Spleen (tissue), 7 donors: ENCODE data around the gene CTNNA1.

Experiments
- POLR2A ChIP-seq, 3 donors: fragments of 450-650 bp; IDR thresholded peaks; one replicate each; pipeline ENCODE4 v1.5.1; 2017; ENCODE audit warnings: antibody characterized with exemption in 3 of 3, mild to moderate bottlenecking in 1 of 3
- POLR2AphosphoS5 ChIP-seq, 3 donors: sonication (generic); formaldehyde crosslinking; IDR thresholded peaks; one replicate each; pipeline ENCODE4 v1.5.1; 2017; ENCODE audit warnings: antibody characterized with exemption in 3 of 3
- TF ChIP-seq, protein P1 (sequence below), 11 experiments: fragments of 200-600 bp in 7 of 11; fragments of 450-650 bp in 4 of 11; sonication (generic) in 4 of 11; IDR thresholded peaks in 8 of 11; conservative IDR thresholded peaks in 3 of 11; 1 replicate in 7 of 11; 2 replicates in 4 of 11; pipeline versions ENCODE4 v1.4.0 to v1.8.0; 2016 to 2021; ENCODE audit warnings: antibody characterized with exemption in 11 of 11, inconsistent platforms in 4 of 11, mild to moderate bottlenecking in 1 of 11
- donor health status: DM: no; HTN: no; CAD: no; lungs with moderate emphysema.
- donor health status: DM: no; HTN: no; CAD: no.
- donor health status: DM: no; HTN: no; CAD: no.

- TF ChIP-seq, protein P1, sequence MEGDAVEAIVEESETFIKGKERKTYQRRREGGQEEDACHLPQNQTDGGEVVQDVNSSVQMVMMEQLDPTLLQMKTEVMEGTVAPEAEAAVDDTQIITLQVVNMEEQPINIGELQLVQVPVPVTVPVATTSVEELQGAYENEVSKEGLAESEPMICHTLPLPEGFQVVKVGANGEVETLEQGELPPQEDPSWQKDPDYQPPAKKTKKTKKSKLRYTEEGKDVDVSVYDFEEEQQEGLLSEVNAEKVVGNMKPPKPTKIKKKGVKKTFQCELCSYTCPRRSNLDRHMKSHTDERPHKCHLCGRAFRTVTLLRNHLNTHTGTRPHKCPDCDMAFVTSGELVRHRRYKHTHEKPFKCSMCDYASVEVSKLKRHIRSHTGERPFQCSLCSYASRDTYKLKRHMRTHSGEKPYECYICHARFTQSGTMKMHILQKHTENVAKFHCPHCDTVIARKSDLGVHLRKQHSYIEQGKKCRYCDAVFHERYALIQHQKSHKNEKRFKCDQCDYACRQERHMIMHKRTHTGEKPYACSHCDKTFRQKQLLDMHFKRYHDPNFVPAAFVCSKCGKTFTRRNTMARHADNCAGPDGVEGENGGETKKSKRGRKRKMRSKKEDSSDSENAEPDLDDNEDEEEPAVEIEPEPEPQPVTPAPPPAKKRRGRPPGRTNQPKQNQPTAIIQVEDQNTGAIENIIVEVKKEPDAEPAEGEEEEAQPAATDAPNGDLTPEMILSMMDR (IDR thresholded peaks at IDR 0.05 in 8 of 11, conservative IDR thresholded peaks at IDR 0.05 in 3 of 11): no peak
- TF ChIP-seq POLR2A (IDR thresholded peaks at IDR 0.05) (no peak), POLR2AphosphoS5 (IDR thresholded peaks at IDR 0.05) (no peak)
Observed at GRCh38 chr5:138754699-138755057, 1.5 kb downstream of the CTNNA1 start.
